ENCODE results near the gene DLG2. TPM values are rescaled to one million over a fixed set of nuclear protein-coding genes. Genes with fewer than 3 reads are reported as not detected.

Gene DLG2
- total and polyA plus RNA-seq, 11 donors = 2.4 to 13.9 (median 7.1) TPM

DNA sequence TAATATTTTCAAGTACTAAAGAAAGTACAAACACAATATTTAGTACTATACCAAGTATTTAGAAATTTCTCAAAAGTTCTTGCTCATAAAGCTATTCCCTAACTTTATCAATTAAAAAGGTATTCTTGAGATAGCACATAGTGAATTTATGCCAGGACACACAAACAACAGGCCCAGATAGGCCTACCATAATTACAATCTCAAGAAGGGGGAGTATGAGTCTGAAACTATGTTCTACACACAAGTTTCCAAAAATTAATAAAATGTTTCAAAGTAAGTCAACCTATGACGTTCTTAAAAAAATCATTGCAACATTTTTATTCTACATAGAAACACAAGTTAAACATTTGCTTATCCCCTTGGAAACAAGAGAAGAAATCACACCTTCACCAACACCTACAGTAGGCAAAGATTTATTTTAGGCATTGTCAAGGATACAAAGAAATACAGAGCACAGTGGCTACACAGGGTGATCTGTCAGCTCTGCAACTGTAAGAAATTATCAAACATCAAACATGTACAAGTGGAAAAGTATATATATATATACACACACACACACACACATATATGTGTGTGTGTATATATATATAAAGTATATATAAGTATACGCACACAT lies 1497.1 kb downstream of the DLG2 start:
- Histone ChIP-seq H3K27me3 (no peaks in the 10 kb centered on the region), H3K9me3 (no peaks in the 10 kb centered on the region), H3K4me3 (no peak overlapping the region), H3K36me3 (no peaks in the 10 kb centered on the region), H3K27ac (no peak overlapping the region), H3K4me1 (no peaks in the 10 kb centered on the region)
- no peak for ATAC-seq
- intact Hi-C loops (cut with DNase I) = no loop called here
- WGBS, 4 donors = 67 to 92% (median 86%) methylated on average over 2 of the region's 2 CpGs
- DNase-seq = no peak
- TF ChIP-seq POLR2A (IDR thresholded peaks at IDR 0.05) = no peak
- TF ChIP-seq, protein P1, sequence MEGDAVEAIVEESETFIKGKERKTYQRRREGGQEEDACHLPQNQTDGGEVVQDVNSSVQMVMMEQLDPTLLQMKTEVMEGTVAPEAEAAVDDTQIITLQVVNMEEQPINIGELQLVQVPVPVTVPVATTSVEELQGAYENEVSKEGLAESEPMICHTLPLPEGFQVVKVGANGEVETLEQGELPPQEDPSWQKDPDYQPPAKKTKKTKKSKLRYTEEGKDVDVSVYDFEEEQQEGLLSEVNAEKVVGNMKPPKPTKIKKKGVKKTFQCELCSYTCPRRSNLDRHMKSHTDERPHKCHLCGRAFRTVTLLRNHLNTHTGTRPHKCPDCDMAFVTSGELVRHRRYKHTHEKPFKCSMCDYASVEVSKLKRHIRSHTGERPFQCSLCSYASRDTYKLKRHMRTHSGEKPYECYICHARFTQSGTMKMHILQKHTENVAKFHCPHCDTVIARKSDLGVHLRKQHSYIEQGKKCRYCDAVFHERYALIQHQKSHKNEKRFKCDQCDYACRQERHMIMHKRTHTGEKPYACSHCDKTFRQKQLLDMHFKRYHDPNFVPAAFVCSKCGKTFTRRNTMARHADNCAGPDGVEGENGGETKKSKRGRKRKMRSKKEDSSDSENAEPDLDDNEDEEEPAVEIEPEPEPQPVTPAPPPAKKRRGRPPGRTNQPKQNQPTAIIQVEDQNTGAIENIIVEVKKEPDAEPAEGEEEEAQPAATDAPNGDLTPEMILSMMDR (IDR thresholded peaks at IDR 0.05) = no peak

- DNase-seq = no peak
- no peak overlapping the region for H3K4me3 ChIP-seq
- H3K36me3 ChIP-seq = no peaks in the 10 kb centered on the region
- no peak overlapping the region for H3K27ac ChIP-seq
- H3K27me3 ChIP-seq = no peaks in the 10 kb centered on the region
- intact Hi-C loops (cut with DNase I) = no loop called here
- no peak for ATAC-seq
- no peaks in the 10 kb centered on the region for H3K4me1 ChIP-seq
- 54 to 62% (median 60%) methylated on average over 2 of the region's 2 CpGs for WGBS, 4 donors
- no peak for TF ChIP-seq POLR2A (IDR thresholded peaks at IDR 0.05)
- TF ChIP-seq, protein P1 (IDR thresholded peaks at IDR 0.05) = no peak
- no peaks in the 10 kb centered on the region for H3K9me3 ChIP-seq
These were observed 1498.3 kb downstream of the DLG2 start for GRCh38 chr11:84128840-84129239.

- Histone ChIP-seq H3K4me3 (no peak overlapping the region), H3K36me3 (no peaks in the 10 kb centered on the region), H3K27me3 (no peaks in the 10 kb centered on the region), H3K27ac (no peak overlapping the region), H3K9me3 (peaks cover 0 to 13% (median 0%) of the 10 kb centered on the region in 12 donors), H3K4me1 (no peaks in the 10 kb centered on the region)
- ATAC-seq (no peak), DNase-seq (no peak)
- TF ChIP-seq, protein P1 (IDR thresholded peaks at IDR 0.05) = no peak
- TF ChIP-seq POLR2A (IDR thresholded peaks at IDR 0.05) = no peak
- intact Hi-C loops (cut with DNase I) = no loop called here
- 33 to 42% (median 35%) methylated on average over 1 of the region's 1 CpG for WGBS, 4 donors
These were observed 1509.8 kb downstream of the DLG2 start for GRCh38 chr11:84117394-84117793.

- TF ChIP-seq, protein P1 (IDR thresholded peaks at IDR 0.05) = no peak
- TF ChIP-seq POLR2A (IDR thresholded peaks at IDR 0.05) = no peak
- DNase-seq (no peak), ATAC-seq (no peak)
- Histone ChIP-seq H3K36me3 (no peaks in the 10 kb centered on the region), H3K4me1 (no peaks in the 10 kb centered on the region), H3K4me3 (no peak overlapping the region), H3K27ac (no peak overlapping the region), H3K27me3 (no peaks in the 10 kb centered on the region), H3K9me3 (no peaks in the 10 kb centered on the region)
- intact Hi-C loops (cut with DNase I) = no loop called here
These were observed 1520.6 kb downstream of the DLG2 start for GRCh38 chr11:84106541-84106940.
